GM06990 (cell line): ENCODE results near the gene TXLNG.

Experiments
- DNase-seq: peaks from one replicate; pipeline ENCODE4 v3.0.0-alpha.2; 2011; ENCODE audit not compliant: insufficient read length; ENCODE audit errors: extremely low read depth
- H3K27me3 ChIP-seq: replicated peaks from 2 replicates; pipeline ENCODE4 v1.6.0; 2011; ENCODE audit warnings: low read length; ENCODE audit not compliant: control insufficient read depth, insufficient read depth
- H3K36me3 ChIP-seq: 2 replicates; pipeline ENCODE4 v1.5.1; 2011; ENCODE audit warnings: low read length; ENCODE audit not compliant: control insufficient read depth, insufficient read depth
- H3K4me3 ChIP-seq: replicated peaks from 2 replicates; pipeline ENCODE4 v1.5.1; 2011; ENCODE audit warnings: low read depth, mild to moderate bottlenecking, control low read depth, low read length
- TF ChIP-seq, protein P1 (sequence below): IDR thresholded peaks from 2 replicates; pipeline ENCODE4 v1.5.1; 2011; ENCODE audit warnings: low read length, control low read depth, mild to moderate bottlenecking, inconsistent platforms; ENCODE audit not compliant: insufficient read depth, poor library complexity, severe bottlenecking

Gene TXLNG

GRCh38 chrX:16839219-16839851 is 53.1 kb downstream of the TXLNG start:
- Histone ChIP-seq H3K36me3 (peaks cover 11% of the 10 kb centered on the region), H3K27me3 (no peaks in the 10 kb centered on the region), H3K4me3 (no peak overlapping the region)
- DNase-seq: no peak
- TF ChIP-seq, protein P1, sequence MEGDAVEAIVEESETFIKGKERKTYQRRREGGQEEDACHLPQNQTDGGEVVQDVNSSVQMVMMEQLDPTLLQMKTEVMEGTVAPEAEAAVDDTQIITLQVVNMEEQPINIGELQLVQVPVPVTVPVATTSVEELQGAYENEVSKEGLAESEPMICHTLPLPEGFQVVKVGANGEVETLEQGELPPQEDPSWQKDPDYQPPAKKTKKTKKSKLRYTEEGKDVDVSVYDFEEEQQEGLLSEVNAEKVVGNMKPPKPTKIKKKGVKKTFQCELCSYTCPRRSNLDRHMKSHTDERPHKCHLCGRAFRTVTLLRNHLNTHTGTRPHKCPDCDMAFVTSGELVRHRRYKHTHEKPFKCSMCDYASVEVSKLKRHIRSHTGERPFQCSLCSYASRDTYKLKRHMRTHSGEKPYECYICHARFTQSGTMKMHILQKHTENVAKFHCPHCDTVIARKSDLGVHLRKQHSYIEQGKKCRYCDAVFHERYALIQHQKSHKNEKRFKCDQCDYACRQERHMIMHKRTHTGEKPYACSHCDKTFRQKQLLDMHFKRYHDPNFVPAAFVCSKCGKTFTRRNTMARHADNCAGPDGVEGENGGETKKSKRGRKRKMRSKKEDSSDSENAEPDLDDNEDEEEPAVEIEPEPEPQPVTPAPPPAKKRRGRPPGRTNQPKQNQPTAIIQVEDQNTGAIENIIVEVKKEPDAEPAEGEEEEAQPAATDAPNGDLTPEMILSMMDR: no peak

GRCh38 chrX:16839852-16840460 is 53.7 kb downstream of the TXLNG start:
- TF ChIP-seq, protein P1: no peak
- H3K36me3 ChIP-seq: peaks cover 11% of the 10 kb centered on the region
- H3K27me3 ChIP-seq: no peaks in the 10 kb centered on the region
- no peak overlapping the region for H3K4me3 ChIP-seq
- DNase-seq: no peak

DNA sequence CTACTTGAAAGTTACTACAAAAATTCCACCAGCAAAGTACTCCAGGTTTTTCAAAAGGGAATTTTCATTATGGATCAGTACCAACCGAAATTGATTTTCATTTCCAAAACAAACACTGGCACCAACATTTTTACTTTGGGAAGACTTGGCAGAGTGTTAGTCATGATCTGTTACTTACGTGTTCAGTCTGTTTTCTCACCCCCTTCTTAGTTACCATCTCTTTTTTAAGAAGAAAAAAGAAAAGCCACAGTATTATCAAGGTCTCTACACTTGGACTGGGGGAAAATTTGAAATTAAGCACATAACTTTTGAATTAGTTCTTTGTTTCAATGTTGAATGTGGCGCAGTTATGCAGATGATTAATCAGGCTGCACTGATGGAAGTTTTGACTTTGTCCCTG is 56.4 kb downstream of the TXLNG start:
- DNase-seq: no peak
- no peak overlapping the region for H3K4me3 ChIP-seq
- H3K27me3 ChIP-seq: no peaks in the 10 kb centered on the region
- H3K36me3 ChIP-seq: peaks cover 6% of the 10 kb centered on the region
- TF ChIP-seq, protein P1: no peak

DNA sequence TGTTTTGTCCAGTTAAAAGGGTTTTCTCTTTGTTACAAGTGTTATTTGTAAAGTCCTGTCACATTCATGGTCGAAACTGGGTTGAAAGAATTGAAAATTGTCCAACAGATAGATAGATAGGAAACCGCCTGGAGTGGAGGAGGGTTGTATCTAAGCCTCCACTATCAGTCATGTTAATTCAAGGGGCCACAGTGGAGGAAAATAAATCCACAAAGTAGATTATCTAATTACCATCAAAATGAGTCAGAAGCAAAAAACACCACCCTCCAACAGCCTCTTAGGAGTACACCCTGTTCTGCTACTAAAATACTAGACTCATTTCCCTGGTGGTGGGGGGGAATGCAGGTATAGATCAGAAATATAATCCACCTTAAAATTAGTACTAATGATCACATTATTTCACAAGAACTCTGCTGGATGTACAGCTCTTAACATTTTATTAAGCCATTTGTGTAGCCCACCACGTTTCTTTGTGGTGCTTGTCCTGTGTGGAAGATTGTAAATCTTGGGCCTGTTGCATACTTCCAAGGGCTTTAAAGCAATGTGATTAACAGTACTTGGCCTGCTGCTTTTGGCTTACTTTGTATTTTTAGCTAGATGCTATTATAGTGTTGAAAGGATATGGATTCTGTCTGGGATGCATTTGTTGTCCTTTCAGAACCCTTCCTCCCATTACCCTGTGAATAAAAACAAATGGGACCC is 57.1 kb downstream of the TXLNG start:
- peaks cover 6% of the 10 kb centered on the region for H3K36me3 ChIP-seq
- no peak overlapping the region for H3K4me3 ChIP-seq
- no peaks in the 10 kb centered on the region for H3K27me3 ChIP-seq
- no peak for DNase-seq
- TF ChIP-seq, protein P1: no peak

GRCh38 chrX:16845686-16846085 is 59.4 kb downstream of the TXLNG start:
- no peak overlapping the region for H3K4me3 ChIP-seq
- H3K27me3 ChIP-seq: no peaks in the 10 kb centered on the region
- no peak for DNase-seq
- TF ChIP-seq, protein P1: no peak
- H3K36me3 ChIP-seq: peaks cover 2% of the 10 kb centered on the region
